HG03103 (cell line): ENCODE data around the gene CLC.
"Not testable (repeated sequence)": the region's sequence is repeated elsewhere in the genome, so short reads cannot be mapped to it uniquely, and the experiment has no call there.

Source experiments
- ATAC-seq: cut with Tn5 transposase; IDR thresholded peaks from one replicate; pipeline ENCODE4 v1.9.1; 2021; ENCODE audit warnings: low read depth; ENCODE audit not compliant: unreplicated experiment

Gene CLC

DNA sequence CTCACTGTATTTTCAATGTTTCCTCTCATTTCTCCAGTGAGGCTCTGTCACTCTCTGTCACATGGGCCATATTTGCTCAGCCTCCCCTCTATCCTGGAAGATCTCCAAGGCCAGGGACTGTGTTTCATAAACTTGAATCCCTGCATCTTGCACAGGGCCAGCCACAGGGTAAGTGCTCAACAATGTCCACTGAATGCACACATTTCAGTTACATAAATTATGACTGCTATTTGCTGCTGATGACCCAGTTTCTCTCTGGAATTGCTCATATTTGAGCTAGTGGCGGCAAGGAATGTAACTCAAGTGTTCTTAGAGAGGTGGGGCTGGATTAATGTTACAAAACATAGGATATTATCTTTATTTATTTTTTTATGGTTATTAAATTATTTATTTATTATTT, 6.1 kb downstream of the CLC start:
- ATAC-seq: no peak

DNA sequence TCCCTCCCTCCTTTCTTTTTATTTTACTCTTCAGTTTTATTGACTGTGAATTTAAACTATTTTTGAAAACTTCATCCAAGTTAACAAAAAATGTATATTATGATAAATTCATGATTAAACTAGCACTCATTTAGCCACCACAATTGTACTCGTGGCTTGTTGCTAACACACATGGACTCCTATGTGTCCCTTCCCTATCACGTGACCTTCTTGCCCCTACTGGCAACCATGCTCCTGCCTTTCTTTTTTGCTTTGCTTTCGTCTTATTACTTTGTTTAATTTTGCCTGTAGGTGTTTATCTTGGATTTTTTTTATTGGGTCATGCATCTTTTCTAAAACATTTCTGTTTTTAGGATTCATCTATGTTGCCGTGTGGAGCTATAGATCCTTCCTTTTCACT, 8.2 kb downstream of the CLC start:
- ATAC-seq: no peak

- no peak for ATAC-seq
These were observed 9.8 kb downstream of the CLC start for GRCh38 chr19:39728040-39728439.

GRCh38 chr19:39727070-39727800, 10.6 kb downstream of the CLC start:
- ATAC-seq: no peak

GRCh38 chr19:39725995-39726394, 11.8 kb downstream of the CLC start:
- no peak for ATAC-seq

- ATAC-seq: not testable (repeated sequence)
These were observed 17.7 kb downstream of the CLC start for GRCh38 chr19:39720144-39720543.

GRCh38 chr19:39710333-39710890, 27.4 kb downstream of the CLC start:
- ATAC-seq: no peak

- no peak for ATAC-seq
These were observed 28.6 kb downstream of the CLC start for GRCh38 chr19:39709026-39709872.

DNA sequence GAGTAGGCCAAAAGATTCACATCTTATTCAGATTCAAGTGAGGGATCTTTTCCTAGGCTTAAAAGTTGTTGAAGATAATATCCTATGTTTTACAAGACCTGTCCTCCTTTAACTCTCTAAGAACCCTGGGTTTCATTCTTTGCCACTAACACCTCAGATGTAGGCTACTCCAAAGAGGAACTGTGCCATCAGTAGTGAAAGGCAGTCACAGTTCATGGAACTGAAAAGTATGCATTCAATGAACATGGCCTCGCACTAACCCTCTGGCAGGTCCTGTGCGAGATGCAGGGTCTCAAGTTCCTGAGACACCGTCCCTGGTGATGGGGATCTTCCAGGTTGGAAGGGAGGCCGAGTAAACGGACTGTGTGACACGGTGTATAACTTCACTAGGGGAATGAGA, 29.2 kb downstream of the CLC start:
- ATAC-seq: no peak

DNA sequence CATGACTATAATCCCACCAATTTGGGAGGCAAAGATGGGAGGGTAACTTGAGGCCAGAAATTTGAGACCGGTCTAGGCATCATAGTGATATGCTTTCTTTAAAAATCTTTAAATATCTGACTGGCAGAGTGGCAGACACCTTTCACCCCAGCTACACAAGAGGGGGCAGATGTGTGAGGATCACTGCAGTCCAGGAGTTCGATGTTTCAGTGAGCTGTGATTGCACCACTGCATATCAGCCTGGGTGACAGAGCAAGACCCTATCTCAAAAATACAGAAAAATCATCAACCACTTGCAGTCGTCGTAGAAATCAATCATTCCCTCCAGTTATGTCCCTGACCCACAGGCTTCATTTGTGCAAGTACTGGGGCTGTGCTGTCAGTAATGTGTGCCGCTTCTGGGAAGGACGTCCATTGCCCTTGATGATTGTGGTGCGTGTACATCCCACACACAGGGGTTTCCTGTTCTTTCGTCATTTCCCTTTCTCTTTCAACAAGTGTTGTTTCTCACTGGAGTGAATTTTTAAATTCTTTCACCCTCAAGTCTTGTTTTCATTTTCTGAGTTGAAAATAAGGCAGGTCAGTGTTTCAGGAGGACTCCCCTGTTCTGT, 32.1 kb downstream of the CLC start:
- no peak for ATAC-seq

- no peak for ATAC-seq
These were observed 33.4 kb downstream of the CLC start, which contains the start of gene LGALS14 for GRCh38 chr19:39704181-39705044. Gene LGALS14 (plus strand): TSS chr19:39704481. CDS start chr19:39704529, 48 bp downstream.

GRCh38 chr19:39701291-39701690, 36.5 kb downstream of the CLC start:
- ATAC-seq: peak; percentile 45

- ATAC-seq: no peak
These were observed 39.3 kb downstream of the CLC start for GRCh38 chr19:39698535-39698934.

DNA sequence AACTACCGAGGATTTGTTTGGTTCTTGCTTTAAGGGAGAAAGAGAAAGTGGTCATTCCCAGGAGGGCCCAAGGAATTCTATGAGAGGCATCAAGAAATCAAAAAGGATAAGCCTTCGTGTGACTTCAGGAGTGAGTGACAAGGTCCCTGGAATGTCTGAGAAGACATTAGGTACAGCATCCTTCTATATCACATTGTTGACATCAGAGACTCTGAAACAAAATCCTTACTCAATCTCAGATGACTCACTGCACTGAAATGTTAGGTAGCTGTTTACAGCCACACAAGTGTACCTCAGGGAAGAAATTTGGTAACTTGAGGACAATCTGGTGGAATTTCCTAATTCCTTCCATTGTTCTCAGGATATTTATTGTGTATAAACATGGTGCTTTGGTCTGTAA, 41.4 kb downstream of the CLC start:
- no peak for ATAC-seq

DNA sequence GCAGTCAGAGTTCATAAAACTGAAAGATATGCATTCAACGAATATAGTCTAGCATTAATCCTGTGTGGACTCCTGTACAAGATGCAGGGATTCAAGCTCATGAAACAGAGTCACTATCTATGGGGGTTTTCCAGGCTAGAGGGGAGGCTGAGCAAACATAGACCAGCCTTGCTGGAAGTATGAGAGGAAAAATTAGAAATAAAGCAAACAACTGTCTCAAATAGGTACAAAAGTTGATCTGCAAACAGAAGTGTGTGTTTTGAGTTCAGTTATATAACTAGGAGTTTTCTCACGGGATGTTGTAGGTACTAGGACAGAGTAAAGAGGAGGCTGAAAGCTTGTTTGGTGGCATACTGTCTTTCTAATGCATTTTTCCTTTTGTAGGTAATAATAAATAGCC, 42.1 kb downstream of the CLC start:
- ATAC-seq: no peak

- no peak for ATAC-seq
These were observed 45.0 kb downstream of the CLC start for GRCh38 chr19:39692822-39693221.

DNA sequence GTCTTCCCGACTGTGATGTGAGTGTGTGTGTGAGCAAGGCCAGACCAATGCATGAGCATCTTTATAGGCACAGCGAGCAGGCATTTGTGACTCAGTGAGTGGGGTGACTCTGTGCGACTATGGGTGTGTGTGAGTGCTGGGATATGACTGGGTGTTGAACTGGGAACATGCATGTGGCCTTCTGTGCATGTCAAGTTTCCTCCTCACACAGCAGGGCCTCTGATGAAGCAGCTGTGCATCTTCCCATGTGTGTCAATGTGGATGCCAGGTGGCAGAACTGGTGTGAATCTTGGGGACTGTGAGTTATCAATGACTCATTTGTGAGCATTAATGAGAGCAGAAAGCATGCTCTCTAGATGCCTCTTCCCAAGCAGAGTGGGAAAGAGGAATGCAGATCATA, 45.7 kb downstream of the CLC start:
- no peak for ATAC-seq

DNA sequence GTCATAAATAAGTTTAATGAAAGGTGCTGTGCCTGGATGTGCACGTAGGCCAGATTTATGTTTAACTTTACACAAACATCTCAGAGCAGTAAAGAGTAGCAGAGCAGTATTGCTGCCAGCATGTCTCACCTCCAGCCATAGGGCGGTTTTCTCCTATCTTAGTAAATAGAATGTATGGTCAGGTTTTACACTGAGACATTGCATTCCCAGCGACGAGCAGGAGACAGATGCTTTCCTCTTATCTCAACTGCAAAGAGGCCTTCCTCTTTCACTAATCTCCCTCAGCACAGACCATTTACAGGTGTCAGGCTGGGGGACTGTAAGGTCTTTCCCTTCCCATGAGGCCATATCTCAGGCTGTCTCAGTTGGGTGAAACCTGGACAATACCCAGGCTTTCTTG, 49.2 kb downstream of the CLC start:
- not testable (repeated sequence) for ATAC-seq

GRCh38 chr19:39686739-39687138, 51.1 kb downstream of the CLC start:
- ATAC-seq: no peak

GRCh38 chr19:39684267-39684666, 53.6 kb downstream of the CLC start:
- no peak for ATAC-seq
